ENCODE data around the gene PAX9. TPM values are rescaled to one million over a fixed set of nuclear protein-coding genes. Genes with fewer than 3 reads are reported as not detected.

The PAX9 gene
- total RNA-seq, 1 donor from 2014 or later, result not detected

DNA sequence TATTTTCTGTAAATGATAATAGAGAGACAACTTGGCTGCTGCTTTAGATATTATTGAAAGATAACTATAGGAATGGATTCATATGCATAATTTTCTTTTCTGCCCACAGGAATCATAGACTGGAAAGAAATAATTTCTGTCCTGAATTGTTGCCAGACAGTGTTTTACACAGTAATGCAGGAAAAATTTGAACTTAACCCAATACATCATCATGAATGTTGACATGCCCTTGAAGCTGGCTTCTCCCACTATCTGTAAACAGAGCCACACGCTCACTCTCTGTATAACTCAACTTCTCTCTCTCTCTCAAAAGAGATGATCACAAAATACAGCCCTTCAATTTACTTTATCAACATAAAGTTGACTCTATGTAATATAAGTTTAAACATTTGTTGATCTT is 56.6 kb downstream of the PAX9 start:
- H3K36me3 Mint-ChIP-seq (ENCODE audit: low read depth, unreplicated experiment), result no peaks in the 10 kb centered on the region
- DNase-seq (ENCODE audit: low spot score), result no peak
- H3K27me3 Mint-ChIP-seq (ENCODE audit: unreplicated experiment), result no peaks in the 10 kb centered on the region
- no peak overlapping the region for H3K27ac Mint-ChIP-seq (ENCODE audit: unreplicated experiment)
- H3K9me3 Mint-ChIP-seq (ENCODE audit: unreplicated experiment), result no peaks in the 10 kb centered on the region
- no peak overlapping the region for H3K4me3 Mint-ChIP-seq (ENCODE audit: unreplicated experiment)
- TF ChIP-seq, protein P1, sequence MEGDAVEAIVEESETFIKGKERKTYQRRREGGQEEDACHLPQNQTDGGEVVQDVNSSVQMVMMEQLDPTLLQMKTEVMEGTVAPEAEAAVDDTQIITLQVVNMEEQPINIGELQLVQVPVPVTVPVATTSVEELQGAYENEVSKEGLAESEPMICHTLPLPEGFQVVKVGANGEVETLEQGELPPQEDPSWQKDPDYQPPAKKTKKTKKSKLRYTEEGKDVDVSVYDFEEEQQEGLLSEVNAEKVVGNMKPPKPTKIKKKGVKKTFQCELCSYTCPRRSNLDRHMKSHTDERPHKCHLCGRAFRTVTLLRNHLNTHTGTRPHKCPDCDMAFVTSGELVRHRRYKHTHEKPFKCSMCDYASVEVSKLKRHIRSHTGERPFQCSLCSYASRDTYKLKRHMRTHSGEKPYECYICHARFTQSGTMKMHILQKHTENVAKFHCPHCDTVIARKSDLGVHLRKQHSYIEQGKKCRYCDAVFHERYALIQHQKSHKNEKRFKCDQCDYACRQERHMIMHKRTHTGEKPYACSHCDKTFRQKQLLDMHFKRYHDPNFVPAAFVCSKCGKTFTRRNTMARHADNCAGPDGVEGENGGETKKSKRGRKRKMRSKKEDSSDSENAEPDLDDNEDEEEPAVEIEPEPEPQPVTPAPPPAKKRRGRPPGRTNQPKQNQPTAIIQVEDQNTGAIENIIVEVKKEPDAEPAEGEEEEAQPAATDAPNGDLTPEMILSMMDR (IDR thresholded peaks at IDR 0.05; ENCODE audit: unreplicated experiment), result no peak
- H3K4me1 Mint-ChIP-seq (ENCODE audit: unreplicated experiment), result peaks cover 2% of the 10 kb centered on the region

DNA sequence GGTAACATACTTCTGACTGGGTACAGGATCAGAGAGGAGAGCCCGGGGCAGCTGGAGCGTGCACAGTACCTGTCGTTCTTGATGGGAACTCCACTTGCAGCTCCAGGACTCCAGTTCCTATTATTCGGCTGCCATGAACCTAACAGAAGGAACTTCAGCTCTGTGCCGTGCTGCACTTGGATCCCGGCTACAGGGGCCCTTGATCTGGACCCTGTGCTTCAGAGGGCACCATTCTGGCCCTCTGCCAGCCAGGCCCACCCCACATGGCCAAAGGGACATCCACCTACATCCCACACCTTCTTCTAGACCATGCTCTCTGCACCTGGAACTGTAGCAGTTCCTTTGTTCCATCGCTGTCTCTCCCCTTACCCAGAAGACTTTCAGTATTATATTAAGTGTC is 58.2 kb downstream of the PAX9 start:
- H3K36me3 Mint-ChIP-seq (ENCODE audit: low read depth, unreplicated experiment), result no peaks in the 10 kb centered on the region
- peaks cover 4% of the 10 kb centered on the region for H3K4me1 Mint-ChIP-seq (ENCODE audit: unreplicated experiment)

DNA sequence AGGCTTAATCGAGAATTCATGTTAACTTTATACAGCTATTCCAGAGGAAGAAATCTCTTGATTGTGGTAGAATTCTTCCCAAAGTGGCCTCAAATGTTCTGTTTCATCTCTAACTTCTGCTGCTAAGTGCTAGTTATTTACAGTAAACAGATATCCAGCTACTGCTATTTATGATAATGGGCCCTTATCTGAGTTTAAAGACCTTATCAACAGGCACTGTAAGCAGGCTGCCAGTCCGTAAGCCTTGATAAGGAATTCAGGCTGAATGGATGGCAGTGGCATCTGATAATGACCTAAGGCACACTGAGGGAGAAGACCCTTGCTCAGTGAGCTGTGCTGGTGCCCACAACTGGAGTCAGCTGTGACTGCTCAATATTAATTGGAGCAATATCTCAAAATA is 59.0 kb downstream of the PAX9 start:
- H3K4me1 Mint-ChIP-seq (ENCODE audit: unreplicated experiment), result peaks cover 4% of the 10 kb centered on the region
- H3K27ac Mint-ChIP-seq (ENCODE audit: unreplicated experiment), result no peak overlapping the region
- no peaks in the 10 kb centered on the region for H3K9me3 Mint-ChIP-seq (ENCODE audit: unreplicated experiment)
- no peaks in the 10 kb centered on the region for H3K27me3 Mint-ChIP-seq (ENCODE audit: unreplicated experiment)
- no peak for DNase-seq (ENCODE audit: low spot score)
- H3K36me3 Mint-ChIP-seq (ENCODE audit: low read depth, unreplicated experiment), result no peaks in the 10 kb centered on the region
- TF ChIP-seq, protein P1 (IDR thresholded peaks at IDR 0.05; ENCODE audit: unreplicated experiment), result no peak
- no peak overlapping the region for H3K4me3 Mint-ChIP-seq (ENCODE audit: unreplicated experiment)

More for the DNA sequence above, 58.2 kb downstream of the PAX9 start:
- Mint-ChIP-seq H3K27ac (ENCODE audit: unreplicated experiment) (no peak overlapping the region), H3K27me3 (ENCODE audit: unreplicated experiment) (no peaks in the 10 kb centered on the region), H3K9me3 (ENCODE audit: unreplicated experiment) (no peaks in the 10 kb centered on the region), H3K4me3 (ENCODE audit: unreplicated experiment) (no peak overlapping the region)
- no peak for DNase-seq (ENCODE audit: low spot score)
- TF ChIP-seq, protein P1 (IDR thresholded peaks at IDR 0.05; ENCODE audit: unreplicated experiment), result no peak

DNA sequence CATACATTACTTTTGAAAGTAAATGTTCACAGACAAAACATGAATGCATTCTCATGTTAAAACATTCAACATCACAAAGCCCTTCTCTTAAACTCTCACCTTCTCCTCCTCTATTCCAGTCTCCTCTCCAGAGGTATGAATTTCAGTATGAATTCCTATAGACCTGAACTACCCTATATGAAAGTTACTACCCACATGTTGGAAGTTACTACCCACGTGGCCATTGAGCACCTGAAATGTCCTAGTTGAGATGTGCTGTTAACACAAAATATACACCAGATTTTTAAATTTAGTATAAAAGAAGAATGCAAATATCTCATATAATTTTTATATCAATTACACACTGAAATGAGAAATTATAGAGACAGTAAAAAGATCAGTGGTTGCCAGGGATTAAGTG is 60.2 kb downstream of the PAX9 start:
- no peak overlapping the region for H3K4me3 Mint-ChIP-seq (ENCODE audit: unreplicated experiment)
- H3K27ac Mint-ChIP-seq (ENCODE audit: unreplicated experiment), result no peak overlapping the region
- no peaks in the 10 kb centered on the region for H3K27me3 Mint-ChIP-seq (ENCODE audit: unreplicated experiment)
- TF ChIP-seq, protein P1 (IDR thresholded peaks at IDR 0.05; ENCODE audit: unreplicated experiment), result no peak
- no peaks in the 10 kb centered on the region for H3K36me3 Mint-ChIP-seq (ENCODE audit: low read depth, unreplicated experiment)
- H3K4me1 Mint-ChIP-seq (ENCODE audit: unreplicated experiment), result peaks cover 4% of the 10 kb centered on the region
- DNase-seq (ENCODE audit: low spot score), result no peak
- H3K9me3 Mint-ChIP-seq (ENCODE audit: unreplicated experiment), result no peaks in the 10 kb centered on the region

DNA sequence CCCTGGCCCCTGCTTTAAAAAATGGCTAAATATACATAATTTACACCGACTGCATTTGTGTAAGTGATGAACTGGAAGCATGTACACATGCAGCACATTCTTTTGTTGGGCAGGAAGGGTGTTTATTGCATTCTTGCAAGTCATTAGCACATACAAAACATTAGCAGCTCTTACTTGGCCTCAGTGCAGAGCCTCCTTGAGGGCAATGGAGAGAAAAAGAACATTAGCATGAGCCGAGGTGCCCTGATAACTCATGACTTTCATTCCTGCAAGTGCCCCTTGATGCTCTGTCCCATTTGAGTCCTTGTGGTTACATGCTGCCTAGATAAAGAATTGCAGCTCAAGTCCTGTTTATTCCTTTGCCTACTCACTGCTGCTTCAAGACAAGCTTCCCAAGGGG is 61.9 kb downstream of the PAX9 start:
- H3K36me3 Mint-ChIP-seq (ENCODE audit: low read depth, unreplicated experiment), result no peaks in the 10 kb centered on the region
- DNase-seq (ENCODE audit: low spot score), result no peak
- no peak overlapping the region for H3K27ac Mint-ChIP-seq (ENCODE audit: unreplicated experiment)
- no peak overlapping the region for H3K4me3 Mint-ChIP-seq (ENCODE audit: unreplicated experiment)
- H3K4me1 Mint-ChIP-seq (ENCODE audit: unreplicated experiment), result peaks cover 4% of the 10 kb centered on the region
- TF ChIP-seq, protein P1 (IDR thresholded peaks at IDR 0.05; ENCODE audit: unreplicated experiment), result no peak
- H3K9me3 Mint-ChIP-seq (ENCODE audit: unreplicated experiment), result no peaks in the 10 kb centered on the region
- no peaks in the 10 kb centered on the region for H3K27me3 Mint-ChIP-seq (ENCODE audit: unreplicated experiment)
